ENCODE results near the gene RPL31.

The RPL31 gene

GRCh38 chr2:101002562-101003277 is 631 bp downstream of the RPL31 start:
- H3K9me2 ChIP-seq (replicated peaks; ENCODE audit: control insufficient read depth, low read length): no peaks in the 10 kb centered on the region
- H3K4me2 ChIP-seq (ENCODE audit: low read length): peak overlapping the region; percentile 79
- peak overlapping the region; percentile 79 for H3K27ac ChIP-seq (ENCODE audit: low read depth, low read length)
- H4K20me1 ChIP-seq (ENCODE audit: control insufficient read depth, insufficient read depth, low read depth, low read length): peaks cover 27% of the 10 kb centered on the region; the same call in 1 of the 2 replicates
- H3K4me3 ChIP-seq (ENCODE audit: low read length): peak overlapping the region; percentile 98
- TF ChIP-seq, protein P1, sequence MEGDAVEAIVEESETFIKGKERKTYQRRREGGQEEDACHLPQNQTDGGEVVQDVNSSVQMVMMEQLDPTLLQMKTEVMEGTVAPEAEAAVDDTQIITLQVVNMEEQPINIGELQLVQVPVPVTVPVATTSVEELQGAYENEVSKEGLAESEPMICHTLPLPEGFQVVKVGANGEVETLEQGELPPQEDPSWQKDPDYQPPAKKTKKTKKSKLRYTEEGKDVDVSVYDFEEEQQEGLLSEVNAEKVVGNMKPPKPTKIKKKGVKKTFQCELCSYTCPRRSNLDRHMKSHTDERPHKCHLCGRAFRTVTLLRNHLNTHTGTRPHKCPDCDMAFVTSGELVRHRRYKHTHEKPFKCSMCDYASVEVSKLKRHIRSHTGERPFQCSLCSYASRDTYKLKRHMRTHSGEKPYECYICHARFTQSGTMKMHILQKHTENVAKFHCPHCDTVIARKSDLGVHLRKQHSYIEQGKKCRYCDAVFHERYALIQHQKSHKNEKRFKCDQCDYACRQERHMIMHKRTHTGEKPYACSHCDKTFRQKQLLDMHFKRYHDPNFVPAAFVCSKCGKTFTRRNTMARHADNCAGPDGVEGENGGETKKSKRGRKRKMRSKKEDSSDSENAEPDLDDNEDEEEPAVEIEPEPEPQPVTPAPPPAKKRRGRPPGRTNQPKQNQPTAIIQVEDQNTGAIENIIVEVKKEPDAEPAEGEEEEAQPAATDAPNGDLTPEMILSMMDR (IDR thresholded peaks at IDR 0.05; ENCODE audit: low read depth, low read length, poor library complexity, severe bottlenecking): no peak
- TF ChIP-seq EZH2phosphoT487 (IDR thresholded peaks at IDR 0.05; ENCODE audit: borderline replicate concordance, low read length): no peak
- H3K9me3 ChIP-seq (ENCODE audit: control insufficient read depth, insufficient read depth, low read length): peaks cover 9% of the 10 kb centered on the region; the same call in 1 of the 2 replicates
- peaks cover 51% of the 10 kb centered on the region for H3F3A ChIP-seq (ENCODE audit: control insufficient read depth, insufficient read depth)
- peaks cover 38% of the 10 kb centered on the region for H3K79me2 ChIP-seq (ENCODE audit: control insufficient read depth, low read length)
- H3K36me3 ChIP-seq (ENCODE audit: control insufficient read depth, low read length): peaks cover 56% of the 10 kb centered on the region
- peaks cover 35% of the 10 kb centered on the region for H3K4me1 ChIP-seq (ENCODE audit: control insufficient read depth, low read length)
- H3K27me3 ChIP-seq (ENCODE audit: control insufficient read depth, low read length): no peaks in the 10 kb centered on the region

GRCh38 chr2:101003278-101003775 is 1.2 kb downstream of the RPL31 start:
- H3K4me2 ChIP-seq (ENCODE audit: low read length): peak overlapping the region; percentile 79
- H3F3A ChIP-seq (ENCODE audit: control insufficient read depth, insufficient read depth): peaks cover 57% of the 10 kb centered on the region
- H3K4me3 ChIP-seq (ENCODE audit: low read length): peak overlapping the region; percentile 98
- no peaks in the 10 kb centered on the region for H3K9me2 ChIP-seq (replicated peaks; ENCODE audit: control insufficient read depth, low read length)
- H3K27me3 ChIP-seq (ENCODE audit: control insufficient read depth, low read length): no peaks in the 10 kb centered on the region
- peaks cover 9% of the 10 kb centered on the region; the same call in 1 of the 2 replicates for H3K9me3 ChIP-seq (ENCODE audit: control insufficient read depth, insufficient read depth, low read length)
- peaks cover 35% of the 10 kb centered on the region for H3K4me1 ChIP-seq (ENCODE audit: control insufficient read depth, low read length)
- no peak for TF ChIP-seq EZH2phosphoT487 (IDR thresholded peaks at IDR 0.05; ENCODE audit: borderline replicate concordance, low read length)
- TF ChIP-seq, protein P1 (IDR thresholded peaks at IDR 0.05; ENCODE audit: low read depth, low read length, poor library complexity, severe bottlenecking): no peak
- H3K79me2 ChIP-seq (ENCODE audit: control insufficient read depth, low read length): peaks cover 38% of the 10 kb centered on the region
- peaks cover 27% of the 10 kb centered on the region; the same call in 1 of the 2 replicates for H4K20me1 ChIP-seq (ENCODE audit: control insufficient read depth, insufficient read depth, low read depth, low read length)
- H3K27ac ChIP-seq (ENCODE audit: low read depth, low read length): peak overlapping the region; percentile 79
- H3K36me3 ChIP-seq (ENCODE audit: control insufficient read depth, low read length): peaks cover 62% of the 10 kb centered on the region

DNA sequence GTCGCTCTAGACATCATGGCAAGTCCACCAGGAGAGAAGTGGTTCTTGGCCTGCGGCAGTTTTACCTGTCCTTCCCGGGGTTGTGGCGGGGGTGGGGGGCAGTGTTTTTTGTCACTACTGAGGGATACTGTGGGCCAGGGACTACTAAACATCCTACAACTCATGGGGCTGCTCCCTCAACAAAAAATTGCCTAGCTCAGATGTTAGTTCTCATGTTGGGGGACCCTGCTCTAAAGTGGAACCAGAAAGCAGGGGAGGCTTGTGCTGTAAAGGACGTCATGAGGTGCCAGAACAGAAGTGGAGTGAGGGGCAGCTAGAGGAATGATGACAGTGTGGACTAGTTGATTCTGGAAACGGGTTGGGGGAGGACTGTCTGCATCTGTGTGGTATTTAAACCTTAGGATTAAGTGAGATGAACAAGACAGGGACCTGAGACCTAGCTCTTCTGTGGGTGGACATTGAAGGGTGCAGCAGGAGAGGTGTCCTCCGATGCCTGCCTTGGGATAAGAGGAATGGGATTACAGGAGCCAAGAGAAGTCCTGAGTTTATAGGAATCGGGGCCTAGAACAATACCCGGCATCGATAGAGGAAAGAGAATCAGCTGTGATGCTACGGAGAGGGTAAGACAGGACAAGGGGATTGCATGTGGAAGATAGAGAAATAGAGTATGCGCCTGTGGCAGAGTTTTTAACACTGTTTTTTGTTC is 2.7 kb downstream of the RPL31 start:
- peaks cover 68% of the 10 kb centered on the region for H3K36me3 ChIP-seq (ENCODE audit: control insufficient read depth, low read length)
- peaks cover 38% of the 10 kb centered on the region for H3K79me2 ChIP-seq (ENCODE audit: control insufficient read depth, low read length)

More for the DNA sequence above, 2.7 kb downstream of the RPL31 start:
- H3K4me2 ChIP-seq (ENCODE audit: low read length): peak overlapping the region; percentile 79
- no peaks in the 10 kb centered on the region for H3K9me2 ChIP-seq (replicated peaks; ENCODE audit: control insufficient read depth, low read length)
- peak overlapping the region; percentile 98 for H3K4me3 ChIP-seq (ENCODE audit: low read length)
- H4K20me1 ChIP-seq (ENCODE audit: control insufficient read depth, insufficient read depth, low read depth, low read length): peaks cover 27% of the 10 kb centered on the region; the same call in 1 of the 2 replicates
- peaks cover 9% of the 10 kb centered on the region; the same call in 1 of the 2 replicates for H3K9me3 ChIP-seq (ENCODE audit: control insufficient read depth, insufficient read depth, low read length)
- peaks cover 35% of the 10 kb centered on the region for H3K4me1 ChIP-seq (ENCODE audit: control insufficient read depth, low read length)
- H3F3A ChIP-seq (ENCODE audit: control insufficient read depth, insufficient read depth): peaks cover 66% of the 10 kb centered on the region
- no peaks in the 10 kb centered on the region for H3K27me3 ChIP-seq (ENCODE audit: control insufficient read depth, low read length)
- TF ChIP-seq, protein P1 (IDR thresholded peaks at IDR 0.05; ENCODE audit: low read depth, low read length, poor library complexity, severe bottlenecking): no peak
- no peak for TF ChIP-seq EZH2phosphoT487 (IDR thresholded peaks at IDR 0.05; ENCODE audit: borderline replicate concordance, low read length)
- H3K27ac ChIP-seq (ENCODE audit: low read depth, low read length): 0 out of 2 replicates have a peak overlapping the region, but pooled peaks have one; percentile 7

Data from DOHH2 (cell line).